ENCODE data around the gene MERTK.
"Not testable (repeated sequence)": the region's sequence is repeated elsewhere in the genome, so short reads cannot be mapped to it uniquely, and the experiment has no call there.

The MERTK gene

DNA sequence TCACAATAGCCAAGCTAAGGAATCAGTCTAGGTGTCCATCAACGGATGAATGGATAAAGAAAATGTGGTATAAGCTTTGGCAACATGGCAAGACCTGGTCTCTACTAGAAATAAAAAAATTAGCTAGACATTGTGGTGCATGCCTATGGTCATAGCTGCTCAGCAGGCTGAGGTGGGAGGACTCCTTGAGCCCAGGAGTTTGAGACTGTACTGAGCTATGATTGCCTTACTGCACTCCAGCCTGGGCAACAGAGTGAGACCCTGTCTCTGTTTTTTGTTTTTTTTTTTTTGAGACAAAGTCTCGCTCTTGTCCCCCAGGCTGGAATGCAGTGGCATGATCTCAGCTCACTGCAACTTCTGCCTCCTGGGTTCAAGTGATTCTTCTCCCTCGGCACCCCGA is 11.6 kb downstream of the MERTK start:
- not testable (repeated sequence) for DNase-seq (ENCODE audit: low read depth)

DNA sequence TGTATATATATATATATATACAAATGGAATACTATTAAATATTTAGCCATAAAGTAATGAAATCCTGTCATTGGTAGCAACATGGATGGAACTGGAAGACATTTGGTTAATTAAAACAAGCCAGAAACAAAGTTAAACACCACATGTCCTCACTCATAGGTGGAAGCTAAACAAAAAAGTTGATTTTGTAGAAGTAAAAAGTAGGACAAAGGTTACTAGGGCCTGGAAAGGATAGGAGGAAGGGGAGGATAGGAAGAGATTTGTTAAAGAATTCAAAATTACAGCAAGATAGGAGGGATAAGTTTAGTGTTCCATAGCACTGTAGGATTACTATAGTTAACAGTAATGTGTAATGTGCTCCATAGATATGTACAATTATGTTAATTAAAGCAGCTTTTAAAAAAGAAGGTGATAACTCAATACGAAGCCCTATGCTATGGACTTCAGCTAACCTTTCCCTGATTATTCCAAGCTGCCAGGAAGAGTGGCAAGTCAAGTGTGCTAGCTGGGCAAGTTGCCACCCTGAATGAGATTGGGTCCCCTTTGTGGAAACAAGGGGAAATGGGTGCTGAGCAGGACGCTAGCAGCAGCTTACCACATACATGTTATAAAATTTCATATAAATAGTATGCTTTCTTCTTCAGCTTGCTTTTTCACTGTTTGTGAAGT is 12.3 kb downstream of the MERTK start:
- no peak for DNase-seq (ENCODE audit: low read depth)

DNA sequence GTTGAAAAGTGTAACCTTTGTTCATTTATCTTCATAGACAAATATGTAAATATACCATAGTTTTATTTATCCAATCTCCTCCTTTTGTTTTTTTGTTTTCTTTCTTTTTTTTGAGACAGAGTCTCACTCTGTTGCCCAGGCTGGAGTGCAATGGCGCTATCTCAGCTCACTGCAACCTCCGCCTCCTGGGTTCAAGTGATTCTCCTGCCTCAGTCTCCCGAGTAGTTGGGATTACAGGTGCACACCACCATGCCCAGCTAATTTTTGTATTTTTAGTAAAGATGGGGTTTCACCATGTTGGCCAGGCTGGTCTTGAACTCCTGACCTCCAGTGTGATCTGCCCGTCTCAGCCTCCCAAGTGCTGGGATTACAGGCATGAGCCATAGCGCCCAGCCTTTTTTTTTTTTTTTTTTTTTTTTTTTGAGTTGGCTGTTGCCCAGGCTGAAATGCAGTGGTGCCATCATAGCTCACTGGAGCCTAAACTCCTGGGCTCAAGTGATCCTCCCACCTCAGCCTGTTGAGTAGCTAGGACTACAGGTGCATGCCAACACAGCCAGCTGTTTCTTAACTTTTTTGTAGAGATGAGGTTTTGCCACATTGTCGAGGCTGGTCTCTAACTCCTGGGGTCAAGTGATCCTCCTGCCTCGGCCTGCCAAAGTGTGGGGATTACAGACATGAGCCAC is 13.0 kb downstream of the MERTK start:
- DNase-seq (ENCODE audit: low read depth) = not testable (repeated sequence)

DNA sequence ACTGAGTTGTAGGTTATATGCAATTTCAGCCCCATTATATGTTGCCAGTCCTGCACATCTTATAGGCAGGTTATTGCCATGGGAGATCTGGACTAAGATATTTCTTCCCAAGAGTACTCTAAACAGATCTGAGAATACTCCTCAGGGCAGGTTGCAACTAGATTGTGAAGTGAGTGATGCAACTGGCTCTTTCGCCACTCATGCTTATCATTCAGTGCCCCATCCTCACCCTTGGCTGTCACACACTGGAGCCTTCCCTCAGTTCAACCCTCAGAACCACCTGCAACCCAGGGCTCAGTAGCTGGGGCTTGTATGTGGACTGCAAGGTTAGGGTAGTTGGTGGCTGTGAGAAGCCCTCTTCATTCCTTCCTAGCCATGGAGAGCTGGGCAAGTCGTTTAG is 14.1 kb downstream of the MERTK start:
- DNase-seq (ENCODE audit: low read depth) = no peak

DNA sequence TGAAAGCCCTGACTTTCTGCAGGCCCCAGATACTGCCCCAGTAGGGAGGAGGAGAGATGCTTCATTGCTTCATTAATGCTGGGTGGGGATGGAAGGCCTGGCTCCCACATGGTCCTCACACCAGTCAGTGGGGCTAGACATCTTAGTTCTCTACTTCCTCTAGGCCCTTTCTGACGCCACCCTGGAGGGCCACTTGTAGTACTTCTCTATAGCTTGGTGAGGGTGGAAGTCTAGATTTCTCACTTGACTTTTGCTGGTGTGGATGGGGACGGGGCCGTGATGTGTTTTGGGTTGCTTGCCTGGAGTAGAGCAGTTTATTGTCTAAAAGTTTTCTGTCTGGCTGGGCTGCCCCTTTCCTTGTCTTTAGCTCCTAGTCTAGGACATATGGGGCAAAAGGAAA is 18.7 kb downstream of the MERTK start:
- no peak for DNase-seq (ENCODE audit: low read depth)

DNA sequence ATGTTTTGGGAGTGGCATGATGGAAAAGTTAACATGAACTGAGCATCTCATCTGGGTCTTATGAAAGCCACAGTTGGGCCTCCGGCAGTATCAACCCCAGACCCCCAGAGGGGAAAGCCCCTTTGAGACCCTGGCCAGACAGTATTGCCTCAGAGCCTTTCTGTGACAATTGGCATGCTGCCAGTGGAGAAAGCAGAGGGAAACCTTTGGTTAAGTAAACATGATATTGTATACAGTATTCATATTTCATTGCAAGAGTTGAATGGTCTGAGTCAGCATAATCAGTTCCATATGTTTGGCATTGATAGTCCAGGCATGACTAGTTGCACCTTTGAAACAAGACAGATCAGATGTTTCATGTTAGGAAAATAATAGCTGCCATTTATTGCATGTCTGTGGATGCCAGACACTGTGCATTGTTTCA is 20.0 kb downstream of the MERTK start:
- no peak for DNase-seq (ENCODE audit: low read depth)

DNA sequence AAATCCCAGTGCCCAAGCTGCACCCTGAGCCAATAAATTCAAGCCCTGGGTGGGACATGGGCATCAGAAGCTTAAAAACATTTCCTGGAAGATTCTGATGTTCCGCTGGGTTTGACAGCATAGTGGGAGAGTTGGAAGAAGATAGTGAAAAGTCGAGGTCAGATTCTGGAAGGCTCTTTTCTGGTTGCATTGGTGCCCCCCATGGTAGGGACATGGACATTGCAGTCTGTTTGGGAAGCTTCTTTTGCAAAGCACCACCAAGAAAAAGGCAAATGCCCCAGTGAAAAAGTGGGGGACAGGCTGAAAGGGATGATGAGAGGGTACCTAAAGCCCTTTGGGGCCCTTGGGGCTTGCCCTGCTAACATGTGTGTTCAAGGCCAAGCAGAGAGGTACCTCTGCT is 21.0 kb downstream of the MERTK start:
- no peak for DNase-seq (ENCODE audit: low read depth)

DNA sequence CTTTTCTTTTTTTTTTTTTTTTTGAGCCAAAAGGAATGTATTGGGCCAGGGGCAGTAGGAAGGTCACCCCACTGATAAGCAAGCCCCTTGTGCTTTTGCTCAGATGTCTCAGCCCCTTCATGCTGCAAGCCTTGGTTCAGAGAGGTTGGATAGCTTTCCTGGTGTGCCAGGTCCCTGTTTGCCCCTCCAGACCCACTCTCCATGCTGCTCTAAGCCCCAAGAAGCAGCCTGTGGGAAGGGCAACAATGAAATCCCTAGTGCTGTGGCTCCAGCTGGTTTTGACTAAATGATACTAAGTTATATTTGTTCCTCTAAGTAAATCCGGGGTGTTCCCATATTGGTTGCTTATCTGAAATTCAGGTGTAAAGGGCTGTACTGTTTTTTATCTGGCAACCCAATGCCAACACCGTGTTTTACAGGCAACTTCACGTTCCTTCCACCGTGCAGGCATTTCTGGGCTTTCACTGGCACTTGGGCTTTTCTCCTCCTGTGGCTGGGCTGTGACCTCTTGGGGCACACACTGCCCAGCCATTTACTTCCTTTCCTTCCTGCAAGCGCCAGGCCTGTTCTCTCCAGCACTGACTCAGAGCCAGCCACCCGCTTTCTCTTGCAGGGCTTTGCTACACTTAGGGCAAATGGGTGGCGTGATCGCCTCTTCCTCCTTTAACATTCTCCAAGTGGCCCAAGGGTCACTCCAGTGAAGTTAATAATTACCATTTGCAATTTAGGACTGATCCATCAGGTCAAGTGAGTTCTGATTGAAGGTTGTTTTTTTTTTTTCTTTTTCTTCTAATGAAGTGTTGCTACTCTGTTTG is 21.6 kb downstream of the MERTK start:
- no peak for DNase-seq (ENCODE audit: low read depth)

DNA sequence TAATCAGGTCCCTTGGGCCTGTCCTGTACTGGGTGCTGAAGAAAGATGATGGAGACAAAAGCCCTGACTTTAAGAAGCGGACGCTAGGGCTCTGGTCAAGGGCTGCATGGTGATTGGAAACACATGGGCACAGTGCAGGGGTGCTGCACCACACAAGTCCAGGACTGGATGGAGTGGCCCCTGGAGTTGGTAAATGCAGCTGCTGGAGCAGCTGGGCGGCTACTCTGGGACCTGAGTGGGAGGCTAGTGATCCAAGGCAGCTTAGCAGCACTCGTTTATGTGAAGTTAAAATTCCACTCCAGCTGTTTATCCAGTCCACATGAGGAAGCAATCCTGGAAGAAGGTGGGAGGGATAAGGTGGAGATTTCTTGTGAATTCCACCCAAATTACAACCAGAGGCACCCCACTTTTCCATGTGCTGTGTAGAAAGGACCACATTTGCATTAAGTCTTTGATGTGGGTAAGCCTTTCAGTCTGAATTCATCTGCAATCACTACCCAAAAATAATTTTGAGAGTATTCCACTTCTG is 24.9 kb downstream of the MERTK start:
- no peak for DNase-seq (ENCODE audit: low read depth)

DNA sequence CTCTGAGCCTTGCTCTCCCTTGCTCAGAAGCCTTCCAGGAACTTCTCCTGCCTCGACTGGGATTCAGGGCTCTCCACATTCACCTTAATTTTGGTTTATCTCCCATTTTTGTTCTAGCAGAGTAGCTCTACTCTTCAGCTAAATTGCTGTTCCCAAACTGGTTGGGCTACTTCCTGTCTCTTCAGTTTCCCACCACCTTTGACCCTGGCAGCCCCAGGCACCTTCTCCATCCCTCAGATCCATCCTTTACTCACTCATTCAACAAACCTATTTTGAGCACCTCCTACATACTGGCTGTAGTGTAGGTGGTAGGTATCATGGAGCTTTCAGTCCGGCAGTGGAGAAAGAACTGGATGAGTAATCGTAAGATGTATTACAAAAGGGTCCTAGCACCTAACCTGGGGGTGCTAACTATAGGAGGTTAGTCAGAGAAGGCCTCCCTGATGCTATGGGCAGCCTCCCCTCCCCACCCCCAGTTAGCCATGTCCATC is 26.3 kb downstream of the MERTK start:
- no peak for DNase-seq (ENCODE audit: low read depth)

DNA sequence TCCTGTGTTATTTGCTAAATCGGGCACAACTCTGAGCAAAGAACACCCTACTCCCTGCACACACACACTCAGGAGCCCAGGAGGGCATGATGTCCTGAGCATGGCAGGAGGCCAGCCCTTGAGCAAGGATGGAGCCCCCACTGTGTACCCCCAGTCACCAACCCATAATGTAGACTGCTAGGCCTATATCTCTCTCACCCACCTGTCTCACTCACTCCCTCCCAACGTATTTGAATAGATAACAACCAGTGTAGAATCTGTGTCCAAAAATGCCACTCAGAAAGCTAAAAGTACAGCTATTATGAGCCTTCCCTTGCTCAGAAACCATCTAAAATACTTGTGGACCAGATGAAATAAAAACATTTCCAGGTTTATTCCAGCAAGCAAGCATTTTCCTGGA is 29.3 kb downstream of the MERTK start:
- DNase-seq (ENCODE audit: low read depth) = no peak

DNA sequence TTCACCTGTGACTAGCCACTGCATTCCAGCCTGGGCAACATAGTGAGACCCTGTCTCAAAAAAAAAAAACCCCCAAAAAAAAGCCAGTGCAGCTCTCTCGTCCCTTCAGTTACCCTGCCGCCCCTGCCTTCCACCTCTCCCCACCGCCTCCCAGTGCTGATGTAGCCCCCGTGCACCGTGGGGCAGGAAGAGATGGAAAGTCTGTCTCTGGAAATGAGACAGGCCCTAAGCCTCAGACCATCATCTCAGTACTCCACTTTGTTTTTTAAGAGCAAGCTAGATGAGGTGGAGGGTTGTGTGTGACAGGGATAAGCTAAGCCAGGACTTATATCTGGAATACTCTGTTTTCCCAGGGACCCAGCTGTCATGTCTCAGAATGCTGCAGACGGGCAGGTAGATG is 32.0 kb downstream of the MERTK start:
- DNase-seq (ENCODE audit: low read depth) = no peak

DNA sequence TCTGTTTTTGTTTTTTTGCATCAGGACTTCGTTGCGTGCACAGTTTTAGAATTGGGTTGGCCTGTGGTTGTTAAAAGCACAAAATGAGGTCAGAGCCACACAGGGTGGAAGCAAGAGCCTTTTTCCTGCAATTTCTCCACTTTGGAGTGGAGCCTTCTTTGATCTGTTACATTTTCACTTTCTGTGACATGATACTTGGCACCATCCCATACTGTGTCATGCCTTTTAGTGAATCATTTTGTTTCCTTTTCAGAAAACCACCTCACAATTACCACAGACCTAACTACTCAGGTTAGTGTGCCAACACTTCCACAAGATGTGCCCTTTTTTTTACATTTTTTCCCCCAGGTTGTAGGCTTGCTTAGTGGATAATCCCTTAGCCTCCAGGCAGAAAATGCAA is 32.5 kb downstream of the MERTK start:
- DNase-seq (ENCODE audit: low read depth) = no peak

DNA sequence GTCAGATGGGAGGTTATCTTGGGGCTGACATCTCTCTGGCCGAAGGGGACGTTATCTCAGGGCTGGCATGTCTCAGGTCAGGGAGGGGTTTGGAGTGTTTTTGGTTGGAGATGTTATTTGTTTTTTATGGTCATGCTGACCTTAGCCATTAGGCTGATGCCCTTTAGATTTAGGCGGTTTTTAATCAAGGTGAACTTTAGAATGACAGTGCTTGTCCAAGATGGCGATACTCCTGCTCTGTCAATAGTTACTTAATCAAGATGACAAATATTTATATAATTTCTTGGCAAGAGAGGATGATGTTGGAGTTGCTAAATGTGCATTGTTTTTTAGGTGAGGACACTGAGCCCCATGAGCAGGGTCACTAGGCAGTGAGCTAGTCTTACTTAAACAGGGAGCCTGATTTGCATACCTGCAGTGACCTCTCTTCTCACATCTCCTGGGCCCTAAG is 34.5 kb downstream of the MERTK start:
- no peak for DNase-seq (ENCODE audit: low read depth)

DNA sequence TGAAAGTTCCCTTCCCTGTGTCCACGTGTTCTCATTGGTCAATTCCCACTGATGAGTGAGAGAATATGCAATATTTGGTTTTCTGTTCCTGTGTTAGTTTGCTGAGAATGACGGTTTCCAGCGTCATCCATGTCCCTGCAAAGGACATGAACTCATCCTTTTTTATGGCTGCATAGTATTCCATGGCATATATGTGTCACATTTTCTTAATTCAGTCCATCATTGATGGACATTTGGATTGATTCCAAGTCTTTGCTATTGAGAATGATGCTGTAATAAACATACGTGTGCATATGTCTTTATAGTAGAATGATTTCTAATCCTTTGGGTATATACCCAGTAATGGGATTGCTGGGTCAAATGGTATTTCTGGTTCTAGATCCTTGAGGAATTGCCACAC is 35.5 kb downstream of the MERTK start:
- not testable (repeated sequence) for DNase-seq (ENCODE audit: low read depth)

DNA sequence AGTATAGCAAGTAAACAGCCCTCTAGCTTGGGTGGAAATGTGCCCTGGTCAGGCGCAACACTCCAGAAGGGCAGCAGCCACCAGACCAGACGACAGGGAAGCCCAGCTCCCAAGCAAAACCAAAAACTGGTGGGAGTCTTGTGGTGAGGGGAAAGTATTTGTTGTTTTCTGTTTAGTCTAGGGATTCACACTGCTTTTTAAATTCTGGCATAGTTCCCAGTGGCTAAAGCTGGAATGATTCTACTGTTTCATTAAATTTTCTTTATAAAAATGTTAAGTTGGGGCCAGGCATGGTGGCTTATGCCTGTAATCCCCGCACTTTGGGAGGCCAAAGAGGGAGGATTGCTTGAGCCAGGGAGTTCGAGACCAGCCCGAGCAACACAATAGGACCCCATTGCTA is 38.5 kb downstream of the MERTK start:
- DNase-seq (ENCODE audit: low read depth) = no peak

DNA sequence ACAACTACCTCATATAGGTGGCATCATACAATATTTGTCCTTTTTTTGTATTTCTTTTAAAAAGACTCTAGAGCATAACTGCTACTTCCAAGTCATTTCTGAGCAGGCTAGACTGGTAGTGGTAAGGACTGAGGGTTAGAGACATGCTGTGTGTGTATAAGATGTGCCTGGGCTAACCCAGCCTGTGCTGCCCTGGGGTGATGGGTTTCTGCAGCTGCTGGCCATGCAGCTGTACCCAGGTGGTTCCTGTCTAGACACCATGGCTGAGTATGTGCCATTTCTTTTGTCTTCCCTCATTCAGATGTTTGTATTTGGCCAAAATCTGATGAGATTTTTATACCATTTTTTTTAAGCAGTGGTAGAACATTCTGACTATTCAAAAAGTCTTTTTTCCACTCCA is 40.0 kb downstream of the MERTK start:
- no peak for DNase-seq (ENCODE audit: low read depth)

DNA sequence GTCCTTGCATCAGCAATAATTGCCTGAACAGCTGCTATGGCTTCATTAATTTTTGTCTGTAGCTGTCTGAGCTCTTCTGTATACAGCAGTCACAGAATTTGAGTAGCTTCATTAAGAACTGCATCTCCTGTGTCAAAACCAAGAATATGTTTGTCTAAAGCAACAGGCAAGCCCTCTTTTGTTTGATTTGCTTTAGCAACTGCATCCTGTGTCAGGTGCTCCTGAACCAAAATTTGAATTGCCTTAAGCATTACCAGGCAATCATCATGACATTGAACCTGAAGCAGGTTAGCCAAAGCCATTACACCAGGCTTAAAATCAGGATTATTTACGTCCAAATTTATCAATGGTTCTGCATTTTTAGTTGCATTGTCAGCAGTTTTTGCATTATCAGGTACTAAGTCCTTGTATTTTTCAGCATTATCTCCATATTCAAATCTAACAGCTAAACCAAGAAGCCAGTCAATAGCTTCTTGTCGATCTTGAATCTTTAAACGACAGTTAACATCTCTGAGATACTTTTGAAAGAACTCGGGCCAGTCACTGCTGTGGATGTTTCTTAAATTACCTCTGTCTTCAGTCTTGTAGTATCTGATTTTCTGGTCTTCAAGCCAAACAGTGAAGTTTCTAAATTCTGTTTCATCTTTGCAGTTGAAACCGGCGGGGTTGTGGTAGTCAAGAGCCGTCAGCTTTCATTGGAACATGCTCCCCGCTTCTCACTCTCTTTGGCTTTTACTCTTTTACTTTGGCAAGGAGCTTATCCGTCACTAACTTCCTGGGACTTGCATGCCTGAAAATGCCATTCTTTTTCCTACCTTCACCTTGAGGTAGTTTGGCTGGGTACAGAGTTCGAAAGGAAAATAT is 42.2 kb downstream of the MERTK start:
- no peak for DNase-seq (ENCODE audit: low read depth)

DNA sequence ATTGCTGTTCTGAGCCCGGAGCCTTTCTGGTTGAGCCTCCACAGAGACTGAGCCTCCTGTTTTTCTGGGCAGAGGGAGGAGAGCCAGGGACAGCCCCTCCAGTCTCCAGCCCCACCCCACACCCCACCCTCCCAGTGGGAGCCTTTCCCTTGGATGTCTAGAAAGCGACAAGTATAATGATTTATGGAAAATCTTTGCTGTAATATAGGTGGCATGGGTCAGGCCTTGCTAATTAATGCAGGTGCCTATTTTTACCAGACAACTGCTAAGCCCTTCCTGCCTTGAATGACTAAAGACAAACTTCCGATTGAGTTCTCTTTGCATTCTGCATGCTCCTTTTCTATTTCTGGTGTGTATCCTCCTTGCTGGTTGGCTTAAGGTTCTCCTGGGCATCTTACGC is 43.1 kb downstream of the MERTK start:
- DNase-seq (ENCODE audit: low read depth) = no peak

DNA sequence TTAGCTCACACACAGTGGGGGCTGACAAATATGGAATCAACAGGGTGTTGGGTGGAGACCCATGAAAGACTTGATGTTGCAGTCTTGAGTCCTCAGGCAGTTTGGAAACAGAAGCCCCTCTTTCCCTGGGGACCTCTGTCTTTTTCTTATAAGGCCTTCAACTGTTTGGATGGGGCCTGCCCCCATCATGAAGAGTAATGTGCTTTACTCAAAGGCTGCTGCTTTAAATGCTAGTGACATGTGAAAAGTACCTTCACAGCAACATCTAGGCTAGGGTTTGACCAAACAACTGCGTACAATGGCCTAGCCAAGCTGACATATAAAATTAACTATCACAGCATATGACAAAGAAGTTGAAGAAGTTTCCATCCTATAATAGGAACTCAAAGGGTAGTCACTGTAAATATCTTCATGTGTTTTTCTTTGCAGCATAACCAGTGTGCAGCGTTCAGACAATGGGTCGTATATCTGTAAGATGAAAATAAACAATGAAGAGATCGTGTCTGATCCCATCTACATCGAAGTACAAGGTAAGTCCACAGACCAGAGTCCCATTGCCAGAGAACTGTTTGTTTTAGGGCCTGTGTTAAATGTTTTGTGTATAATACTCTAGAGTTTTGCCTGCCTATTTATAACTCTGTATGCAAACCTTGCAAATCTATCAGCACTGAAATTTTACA is 46.3 kb downstream of the MERTK start:
- no peak for DNase-seq (ENCODE audit: low read depth)
